ENCODE measurements around the gene TMC5.
"Not testable (repeated sequence)": the region's sequence is repeated elsewhere in the genome, so short reads cannot be mapped to it uniquely, and the experiment has no call there.

GRCh38 chr16:19543278-19543996 is 125.8 kb downstream of the TMC5 start:
- TF ChIP-seq RAD21 (IDR thresholded peaks at IDR 0.05); CTCF (IDR thresholded peaks at IDR 0.05; ENCODE audit: low read depth, low read length, missing input control); GABPA (IDR thresholded peaks at IDR 0.05 in 1 of 2, conservative IDR thresholded peaks at IDR 0.05 in 1 of 2); JUND (IDR thresholded peaks at IDR 0.05); ZBTB33 (IDR thresholded peaks at IDR 0.05); EGR1 (IDR thresholded peaks at IDR 0.05; ENCODE audit: low read depth in 2 of 2); ATF3 (IDR thresholded peaks at IDR 0.05); FOXA2 (IDR thresholded peaks at IDR 0.05); REST (IDR thresholded peaks at IDR 0.05); TAF1 (conservative IDR thresholded peaks at IDR 0.05); SP1 (IDR thresholded peaks at IDR 0.05); HNF4G (IDR thresholded peaks at IDR 0.05); MAX (IDR thresholded peaks at IDR 0.05): not testable (repeated sequence)

All from liver (tissue), 3 donors.